Body of pancreas (tissue), 4 donors: ENCODE data around the gene HDAC11. TPM values are rescaled to one million over a fixed set of nuclear protein-coding genes. Genes with fewer than 3 reads are reported as not detected.

Experiments
- ATAC-seq: fragments of 150-250 bp; one replicate; pipeline ENCODE4 v1.9.1; 2016
- DNase-seq, 4 donors: peaks; one replicate each; pipeline ENCODE4 v3.0.0-alpha.2; 2019
- H3K27ac ChIP-seq, 4 donors: fragments of 200-600 bp; sonication (generic); 1 replicate in 3 of 4; 2 replicates in 1 of 4; pipeline versions ENCODE4 v1.5.1 to v1.6.1; 2016 to 2019; ENCODE audit warnings: mild to moderate bottlenecking in 1 of 4, mixed read lengths in 1 of 4, moderate library complexity in 1 of 4
- H3K27me3 ChIP-seq, 2 donors: fragments of 200-600 bp; sonication (generic); one replicate each; pipeline ENCODE4 v1.6.0; 2016; ENCODE audit warnings: mild to moderate bottlenecking in 1 of 2
- H3K36me3 ChIP-seq, 2 donors: fragments of 200-600 bp; sonication (generic); replicated peaks in 1 of 2; 2 replicates each; pipeline ENCODE4 v1.5.1; 2016; ENCODE audit warnings: low read depth in 2 of 2; ENCODE audit not compliant: insufficient read depth in 1 of 2
- H3K4me1 ChIP-seq: fragments of 200-600 bp; sonication (generic); one replicate; pipeline ENCODE4 v1.6.0; 2016
- H3K4me3 ChIP-seq, 2 donors: fragments of 200-600 bp; sonication (generic); 1 replicate in 1 of 2; 2 replicates in 1 of 2; pipeline ENCODE4 v1.5.1; 2016 to 2019
- H3K9me3 ChIP-seq, 3 donors: fragments of 200-600 bp; sonication (generic); 1 replicate in 2 of 3; 2 replicates in 1 of 3; pipeline ENCODE4 v1.5.1; 2016
- CTCF ChIP-seq, 7 experiments: fragments of 450-650 bp in 4 of 7; fragments of 200-600 bp in 3 of 7; sonication (generic) in 3 of 7; IDR thresholded peaks; one replicate each; pipeline ENCODE4 v1.5.1; 2016 to 2019; ENCODE audit warnings: antibody characterized with exemption in 7 of 7
- POLR2A ChIP-seq, 3 donors: fragments of 450-650 bp; IDR thresholded peaks; one replicate each; pipeline ENCODE4 v1.6.1; 2016; ENCODE audit warnings: antibody characterized with exemption in 3 of 3, mild to moderate bottlenecking in 2 of 3
- WGBS, 2 donors: methylation state at CpG; one replicate each; pipeline ENCODE4 v1.1.5; 2017; 5-methylcytosine and 5-hydroxymethylcytosine counted together
- intact Hi-C: fragments of 100-400 bp; cut with DNase I; formaldehyde crosslinking; loops from one replicate; pipeline ENCODE4 v1.15.1; 2023
- total RNA-seq, 2 donors: library from RNA; depleted of rRNA; stranded (reverse); fragments of >200 nt; gene quantifications; one replicate each; pipeline ENCODE4 v1.1.0, GENCODE V29; 2016

HDAC11 gene
- total RNA-seq, 2 donors from 2014 or later, result 13.8 to 45.4 TPM

DNA sequence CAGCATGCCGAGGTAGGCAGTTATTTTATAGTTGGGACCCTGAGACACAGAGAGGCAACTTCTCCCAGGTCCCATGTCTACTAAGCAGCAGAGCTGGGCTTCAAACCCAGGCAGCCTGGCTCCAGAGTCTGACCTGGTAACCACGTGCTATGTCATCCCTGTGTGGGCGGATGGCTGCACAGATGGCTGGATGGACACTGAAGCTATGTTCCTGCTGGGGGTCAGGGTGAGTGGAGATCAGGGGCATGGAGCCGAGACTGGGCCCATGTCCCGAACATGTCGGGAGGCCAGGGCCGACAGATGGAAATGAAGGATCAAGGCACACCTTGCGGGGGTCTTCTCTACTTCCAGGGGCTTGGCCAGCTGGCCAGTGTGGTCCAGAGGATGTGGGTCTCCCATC lies 59.6 kb downstream of the HDAC11 start:
- Histone ChIP-seq H3K27me3 (no peaks in the 10 kb centered on the region), H3K4me3 (no peak overlapping the region), H3K36me3 (no peaks in the 10 kb centered on the region), H3K27ac (no peak overlapping the region), H3K4me1 (no peaks in the 10 kb centered on the region), H3K9me3 (no peaks in the 10 kb centered on the region)
- ATAC-seq (no peak), DNase-seq (no peak)
- intact Hi-C loops, result no loop called here
- WGBS, 2 donors, result 73 to 83% methylated on average over 6 to 8 of the region's 8 CpGs
- TF ChIP-seq CTCF (IDR thresholded peaks at IDR 0.05) (no peak), POLR2A (IDR thresholded peaks at IDR 0.05) (no peak)

GRCh38 chr3:13540297-13540995 lies 60.3 kb downstream of the HDAC11 start:
- 67 to 78% methylated on average over 3 to 4 of the region's 4 CpGs for WGBS, 2 donors
- intact Hi-C loops, result no loop called here
- Histone ChIP-seq H3K9me3 (no peaks in the 10 kb centered on the region), H3K27me3 (no peaks in the 10 kb centered on the region), H3K4me1 (no peaks in the 10 kb centered on the region), H3K27ac (no peak overlapping the region), H3K36me3 (no peaks in the 10 kb centered on the region), H3K4me3 (no peak overlapping the region)
- peak in 1 of 4 donors; percentile 23 for DNase-seq
- ATAC-seq, result peak; percentile 17
- TF ChIP-seq CTCF (IDR thresholded peaks at IDR 0.05), result no peak
- TF ChIP-seq POLR2A (IDR thresholded peaks at IDR 0.05), result no peak

- no peaks in the 10 kb centered on the region for H3K9me3 ChIP-seq
- no peak for ATAC-seq
- no peak overlapping the region for H3K4me3 ChIP-seq
- H3K27me3 ChIP-seq, result no peaks in the 10 kb centered on the region
- H3K36me3 ChIP-seq, result no peaks in the 10 kb centered on the region
- no peaks in the 10 kb centered on the region for H3K4me1 ChIP-seq
- H3K27ac ChIP-seq, result no peak overlapping the region
- TF ChIP-seq POLR2A (IDR thresholded peaks at IDR 0.05), result no peak
- TF ChIP-seq CTCF (IDR thresholded peaks at IDR 0.05), result no peak
- 48 to 51% methylated on average over 3 of the region's 3 CpGs for WGBS, 2 donors
- DNase-seq, result no peak
- intact Hi-C loops, result no loop called here
Observed at GRCh38 chr3:13541691-13542090, 61.6 kb downstream of the HDAC11 start.

DNA sequence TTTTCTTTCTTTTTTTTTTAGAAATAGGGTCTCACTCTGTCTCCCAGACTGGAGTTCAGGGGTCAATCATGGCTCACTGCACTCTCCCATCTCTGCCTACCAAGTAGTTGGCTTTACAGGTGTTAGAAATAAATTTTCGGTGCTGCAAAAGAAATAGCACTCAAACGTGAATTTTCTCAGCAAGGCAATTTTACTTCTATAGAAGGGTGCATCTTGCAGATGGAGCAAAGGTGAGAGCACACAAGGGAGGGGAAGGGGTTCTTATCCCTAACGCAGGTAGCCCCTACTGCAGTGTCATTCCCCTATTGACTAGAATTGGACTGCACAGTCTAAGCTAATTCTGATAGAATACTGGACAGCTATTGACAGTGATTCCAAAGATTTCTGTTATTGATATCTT lies 62.0 kb downstream of the HDAC11 start:
- no peak overlapping the region for H3K4me3 ChIP-seq
- 70 to 73% methylated on average over 3 of the region's 3 CpGs for WGBS, 2 donors
- H3K9me3 ChIP-seq, result no peaks in the 10 kb centered on the region
- H3K27me3 ChIP-seq, result no peaks in the 10 kb centered on the region
- TF ChIP-seq CTCF (IDR thresholded peaks at IDR 0.05) (no peak), POLR2A (IDR thresholded peaks at IDR 0.05) (no peak)
- H3K27ac ChIP-seq, result no peak overlapping the region
- intact Hi-C loops, result no loop called here
- DNase-seq, result no peak
- no peaks in the 10 kb centered on the region for H3K36me3 ChIP-seq
- ATAC-seq, result no peak
- H3K4me1 ChIP-seq, result no peaks in the 10 kb centered on the region

DNA sequence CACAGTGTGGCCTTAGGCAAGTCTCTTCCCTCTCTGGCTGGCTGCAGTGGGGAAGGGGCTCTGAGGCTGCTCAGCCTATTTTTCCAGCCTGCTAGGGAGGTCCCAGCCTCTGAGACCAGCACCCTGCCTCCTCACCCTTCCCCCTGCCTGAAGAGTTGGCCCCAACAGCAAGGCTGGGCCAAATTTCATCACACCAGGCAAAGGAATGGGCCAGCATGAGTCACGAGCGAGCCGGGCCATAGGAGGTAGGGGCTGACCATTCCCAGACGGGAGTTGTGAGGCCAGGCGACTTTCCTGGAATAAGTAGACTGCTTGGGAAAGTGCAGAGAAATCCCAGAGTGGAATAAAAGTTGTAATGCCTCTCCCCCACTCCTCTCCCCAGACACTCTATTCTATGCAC lies 63.1 kb downstream of the HDAC11 start:
- H3K27ac ChIP-seq, result no peak overlapping the region

More for the DNA sequence above, 63.1 kb downstream of the HDAC11 start:
- WGBS, 2 donors, result 76 to 100% methylated on average over 2 to 5 of the region's 5 CpGs
- intact Hi-C loops, result no loop called here
- H3K27me3 ChIP-seq, result peaks cover 0 to 3% of the 10 kb centered on the region in 2 donors
- DNase-seq, result peak; percentile 21 to 56 (median 40)
- peak; percentile 51 for ATAC-seq
- TF ChIP-seq CTCF (IDR thresholded peaks at IDR 0.05), result no peak
- TF ChIP-seq POLR2A (IDR thresholded peaks at IDR 0.05), result no peak
- H3K36me3 ChIP-seq, result no peaks in the 10 kb centered on the region
- no peaks in the 10 kb centered on the region for H3K9me3 ChIP-seq
- no peaks in the 10 kb centered on the region for H3K4me1 ChIP-seq
- H3K4me3 ChIP-seq, result no peak overlapping the region
